Coronary artery (tissue), 2 donors: ENCODE measurements around the gene TIAL1.

Source experiments
- DNase-seq: peaks from one replicate; pipeline ENCODE4 v3.0.0-alpha.2; 2017; ENCODE audit warnings: low spot score
- H3K27ac ChIP-seq, 2 donors: fragments of 200-600 bp; sonication (generic); one replicate each; pipeline ENCODE4 v1.5.1; 2016 to 2019
- H3K4me3 ChIP-seq: fragments of 200-600 bp; sonication (generic); 2 replicates; pipeline ENCODE4 v1.5.1; 2016; ENCODE audit warnings: mild to moderate bottlenecking, moderate library complexity
- TF ChIP-seq, protein P1 (sequence below): fragments of 200-600 bp; sonication (generic); IDR thresholded peaks from one replicate; pipeline ENCODE4 v1.5.1; 2019; ENCODE audit warnings: antibody characterized with exemption

TIAL1 gene

GRCh38 chr10:119526149-119526548 lies 70.6 kb downstream of the TIAL1 start:
- Histone ChIP-seq H3K4me3 (no peak overlapping the region), H3K27ac (no peak overlapping the region)
- TF ChIP-seq, protein P1, sequence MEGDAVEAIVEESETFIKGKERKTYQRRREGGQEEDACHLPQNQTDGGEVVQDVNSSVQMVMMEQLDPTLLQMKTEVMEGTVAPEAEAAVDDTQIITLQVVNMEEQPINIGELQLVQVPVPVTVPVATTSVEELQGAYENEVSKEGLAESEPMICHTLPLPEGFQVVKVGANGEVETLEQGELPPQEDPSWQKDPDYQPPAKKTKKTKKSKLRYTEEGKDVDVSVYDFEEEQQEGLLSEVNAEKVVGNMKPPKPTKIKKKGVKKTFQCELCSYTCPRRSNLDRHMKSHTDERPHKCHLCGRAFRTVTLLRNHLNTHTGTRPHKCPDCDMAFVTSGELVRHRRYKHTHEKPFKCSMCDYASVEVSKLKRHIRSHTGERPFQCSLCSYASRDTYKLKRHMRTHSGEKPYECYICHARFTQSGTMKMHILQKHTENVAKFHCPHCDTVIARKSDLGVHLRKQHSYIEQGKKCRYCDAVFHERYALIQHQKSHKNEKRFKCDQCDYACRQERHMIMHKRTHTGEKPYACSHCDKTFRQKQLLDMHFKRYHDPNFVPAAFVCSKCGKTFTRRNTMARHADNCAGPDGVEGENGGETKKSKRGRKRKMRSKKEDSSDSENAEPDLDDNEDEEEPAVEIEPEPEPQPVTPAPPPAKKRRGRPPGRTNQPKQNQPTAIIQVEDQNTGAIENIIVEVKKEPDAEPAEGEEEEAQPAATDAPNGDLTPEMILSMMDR = no peak
- no peak for DNase-seq

DNA sequence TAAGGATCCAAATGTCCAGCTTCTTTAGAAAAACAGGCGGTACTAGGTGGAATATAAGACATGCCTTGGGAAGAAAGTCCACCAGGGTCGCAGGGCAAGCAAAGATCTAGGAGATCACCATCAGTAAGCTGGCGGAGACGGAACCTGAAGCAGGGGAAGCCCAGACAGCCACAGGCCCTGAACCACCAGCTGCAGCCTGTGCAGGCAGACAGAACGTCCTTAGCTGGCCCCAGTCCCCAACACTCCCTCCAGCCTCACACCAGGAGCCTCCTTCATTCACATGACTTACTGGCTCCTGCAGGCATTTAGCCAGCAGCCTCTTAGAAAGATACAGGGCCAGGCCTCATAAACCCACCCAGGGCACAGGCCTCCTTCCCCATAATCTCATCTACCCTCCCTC lies 71.6 kb downstream of the TIAL1 start:
- DNase-seq = no peak
- Histone ChIP-seq H3K4me3 (no peak overlapping the region), H3K27ac (no peak overlapping the region)
- TF ChIP-seq, protein P1 = no peak

DNA sequence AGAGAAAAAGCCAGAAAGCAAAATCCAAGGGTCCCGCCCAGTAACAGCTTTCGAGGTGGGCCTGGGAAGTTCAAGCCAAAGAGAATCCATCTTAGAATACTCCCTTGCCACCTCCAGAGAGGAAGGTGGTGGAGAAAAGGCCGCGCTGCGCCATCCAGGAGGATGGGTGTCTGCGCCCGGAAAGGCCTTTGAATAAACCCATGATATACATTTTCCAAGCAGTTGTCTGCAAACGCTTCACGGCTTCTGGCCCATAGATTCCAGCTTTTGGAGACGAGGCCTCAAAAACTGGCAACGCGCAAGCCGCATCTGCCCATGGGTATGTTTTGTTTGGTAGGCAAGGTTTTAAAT lies 72.1 kb downstream of the TIAL1 start:
- Histone ChIP-seq H3K27ac (no peak overlapping the region), H3K4me3 (no peak overlapping the region)
- TF ChIP-seq, protein P1 = no peak
- no peak for DNase-seq

DNA sequence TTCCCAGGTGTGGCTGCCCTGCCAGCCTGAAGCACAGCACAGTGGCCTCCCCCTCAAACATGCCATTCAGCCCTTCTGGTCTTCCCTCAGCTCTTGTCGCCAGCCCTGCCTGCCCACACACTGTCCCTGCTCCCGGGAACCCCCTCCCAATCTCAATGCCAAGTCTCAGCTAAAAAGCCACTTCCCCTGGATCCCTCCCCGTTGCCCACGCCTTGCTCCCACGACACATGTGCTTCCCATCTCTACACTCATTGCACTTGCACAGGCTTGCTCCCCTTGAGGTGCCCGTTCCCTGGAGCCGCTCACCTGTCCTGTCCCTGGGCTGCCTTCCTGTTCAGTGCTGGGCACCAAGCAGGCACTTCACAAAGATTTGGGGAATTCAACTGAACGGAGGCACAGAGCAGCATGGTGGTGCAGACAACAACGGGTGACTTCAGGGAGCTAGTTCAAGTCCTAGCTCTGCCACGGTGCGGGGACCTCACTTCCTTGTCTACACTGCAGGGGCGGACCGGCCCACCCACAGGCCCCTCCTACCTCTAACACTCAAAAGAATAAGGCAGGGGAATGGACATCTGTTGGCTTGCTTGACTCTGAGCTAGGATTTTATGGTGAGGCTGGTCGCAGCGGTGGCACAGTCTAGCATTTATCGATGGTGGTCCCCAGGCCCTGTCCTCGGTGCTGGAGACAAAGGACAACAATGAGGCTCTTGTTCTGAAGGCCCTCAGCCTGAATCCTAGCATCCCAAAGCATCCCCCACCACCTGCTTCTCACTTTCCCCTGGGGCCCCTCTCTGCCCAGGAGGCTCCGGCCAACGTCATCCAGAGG lies 72.7 kb downstream of the TIAL1 start:
- Histone ChIP-seq H3K4me3 (no peak overlapping the region), H3K27ac (no peak overlapping the region)
- no peak for DNase-seq
- TF ChIP-seq, protein P1 = no peak
